ENCODE results near the gene USP47.

Gene USP47

GRCh38 chr11:11968511-11969280 is 126.9 kb downstream of the USP47 start:
- DNase-seq, result peak; percentile 79

GRCh38 chr11:11969380-11970215 is 127.8 kb downstream of the USP47 start:
- no peak for DNase-seq

- no peak for DNase-seq
These were observed 128.8 kb downstream of the USP47 start for GRCh38 chr11:11970556-11970955.

GRCh38 chr11:11971906-11972547 is 130.3 kb downstream of the USP47 start:
- DNase-seq, result peak; percentile 85

- DNase-seq, result no peak
These were observed 131.1 kb downstream of the USP47 start for GRCh38 chr11:11972730-11973341.

- DNase-seq, result no peak
These were observed 131.6 kb downstream of the USP47 start for GRCh38 chr11:11973361-11973800.

DNA sequence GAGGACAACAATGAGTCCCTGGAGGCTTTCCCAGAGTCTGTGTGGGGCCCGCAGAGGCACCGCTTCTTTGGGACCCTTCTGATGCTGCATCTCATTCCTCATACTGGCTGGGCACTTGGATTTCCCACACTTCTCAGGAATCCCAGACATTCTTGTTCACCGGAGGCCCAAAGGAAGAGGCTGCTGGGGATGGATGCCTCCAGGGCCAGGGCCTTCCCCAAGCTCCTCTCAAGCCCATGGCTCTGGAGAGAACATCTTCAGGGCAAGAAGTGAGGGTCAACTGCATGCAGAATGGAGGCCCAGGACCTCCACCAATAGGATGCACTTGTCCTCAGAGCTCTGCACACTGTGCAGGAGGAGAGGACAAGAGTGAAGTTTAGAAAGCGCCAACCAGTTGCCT is 132.1 kb downstream of the USP47 start:
- DNase-seq, result no peak

DNA sequence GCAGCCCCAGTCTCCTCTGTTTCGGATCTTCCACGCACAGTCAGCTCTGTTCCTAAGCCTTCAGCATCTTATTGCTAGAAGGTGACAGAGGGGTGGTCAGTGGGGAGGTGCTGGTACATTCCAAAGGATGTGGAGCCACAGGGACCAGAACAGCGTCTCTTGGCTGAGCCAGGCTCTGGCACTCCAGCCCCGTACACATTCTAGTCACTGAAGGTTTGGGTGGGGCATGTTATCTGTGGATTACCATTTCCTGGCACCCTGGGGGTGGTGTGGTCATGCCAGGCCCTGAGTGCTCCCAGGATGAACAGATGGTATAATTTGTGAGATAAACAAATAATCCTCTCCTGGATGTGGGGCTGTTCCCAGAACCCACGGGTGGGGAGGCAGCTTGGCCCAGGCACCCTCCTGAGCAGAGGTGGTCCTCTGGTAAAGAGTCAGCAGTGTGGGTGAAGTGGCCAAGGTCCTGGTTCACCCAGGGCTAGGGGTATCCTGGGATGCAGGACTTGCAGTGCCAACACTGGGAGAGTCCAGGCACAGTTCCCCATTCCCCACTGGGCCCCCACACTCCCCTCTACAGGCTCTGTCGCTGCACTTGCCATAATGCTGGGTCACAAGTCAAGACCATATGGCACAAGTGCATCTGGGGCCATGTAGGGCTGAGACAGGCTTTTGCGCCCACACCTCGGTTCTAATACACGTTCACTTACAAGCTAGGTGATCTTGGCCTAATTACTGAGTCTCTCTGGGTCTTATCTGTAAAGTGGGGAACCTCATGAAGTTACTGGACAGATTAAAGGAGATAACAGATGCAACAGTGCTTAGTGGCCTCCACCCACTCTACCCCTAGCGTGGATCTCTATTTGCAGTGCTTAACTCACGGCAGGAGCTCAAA is 133.7 kb downstream of the USP47 start:
- DNase-seq, result peak; percentile 98

DNA sequence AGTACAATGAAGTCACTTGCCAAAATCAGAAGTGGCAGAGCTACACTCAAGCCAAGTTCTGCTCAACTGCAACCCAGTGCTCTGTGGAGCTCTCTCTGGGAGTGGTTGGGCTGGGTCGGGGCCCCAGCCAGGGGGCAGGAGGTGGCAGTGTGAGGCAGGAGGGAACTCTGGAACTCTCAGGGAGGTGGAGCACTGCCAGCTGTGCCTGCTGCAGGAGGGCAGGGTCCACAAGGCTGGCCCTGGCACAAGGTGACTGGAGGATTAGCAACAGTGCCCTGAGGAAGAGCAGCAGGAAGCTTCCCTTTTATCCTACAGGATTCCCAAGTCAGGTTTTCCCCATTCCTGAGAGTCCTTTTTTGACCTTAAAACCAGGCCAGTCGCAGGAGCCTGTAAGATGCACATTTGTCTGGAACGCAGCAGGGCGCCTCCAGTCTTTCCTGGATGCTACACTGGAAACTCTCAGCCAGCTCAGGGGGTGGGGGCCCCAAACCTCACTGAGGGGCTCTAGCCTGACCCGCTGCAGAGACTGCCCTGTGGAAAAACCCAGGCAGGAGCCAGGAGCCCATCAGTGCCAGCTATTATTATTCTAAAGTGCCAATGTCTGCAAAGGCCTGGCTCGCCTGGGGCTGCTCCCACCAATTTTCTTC is 134.8 kb downstream of the USP47 start:
- peak; percentile 67 for DNase-seq

- DNase-seq, result peak; percentile 37
These were observed 135.6 kb downstream of the USP47 start for GRCh38 chr11:11977206-11977938.

GRCh38 chr11:11978098-11978637 is 136.4 kb downstream of the USP47 start:
- DNase-seq, result no peak

- peak; percentile 98 for DNase-seq
These were observed 137.2 kb downstream of the USP47 start for GRCh38 chr11:11978792-11979487.

- peak; percentile 27 for DNase-seq
These were observed 137.8 kb downstream of the USP47 start for GRCh38 chr11:11979488-11980117.

DNA sequence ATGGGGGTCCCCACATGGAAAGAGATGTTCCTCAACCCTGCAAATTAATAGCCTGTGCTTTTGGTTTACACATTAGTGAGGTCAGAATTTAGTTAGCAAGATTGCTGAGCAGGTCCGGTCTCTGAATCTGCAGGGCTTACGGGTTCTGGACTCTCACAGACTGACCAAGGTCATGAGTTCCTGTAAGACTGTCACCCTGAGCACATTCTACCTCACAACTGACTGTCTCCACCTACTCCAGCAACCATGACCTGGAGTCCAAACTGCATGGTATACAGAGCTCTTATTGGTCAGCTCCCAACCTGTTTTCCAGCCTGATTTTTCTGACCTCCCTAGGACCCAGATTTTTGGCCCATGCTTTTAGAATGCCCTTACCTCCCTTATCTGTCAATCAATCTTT is 138.4 kb downstream of the USP47 start:
- DNase-seq, result no peak

DNA sequence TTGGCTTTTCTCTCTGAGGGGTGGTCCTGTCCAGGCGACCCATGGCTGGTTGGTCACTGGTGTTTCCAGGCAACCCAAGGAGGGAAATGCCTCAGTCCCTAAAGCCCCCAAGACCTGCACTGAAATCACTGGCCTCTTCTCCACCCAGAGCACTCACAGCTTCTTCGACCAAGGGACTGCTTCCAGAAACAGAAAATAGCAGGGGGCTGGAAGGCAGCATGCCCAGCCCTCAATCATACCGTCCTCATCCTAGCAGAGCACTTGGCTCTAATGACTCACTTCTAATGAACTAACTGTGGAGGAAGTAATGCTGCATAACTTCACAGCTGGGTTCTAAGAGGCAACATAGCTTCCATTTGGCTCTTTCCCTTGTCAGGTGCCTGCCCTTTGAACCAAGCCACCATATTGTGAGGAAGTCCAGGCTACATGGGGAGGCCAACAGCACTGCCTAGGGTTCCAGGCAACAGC is 139.1 kb downstream of the USP47 start:
- DNase-seq, result no peak

GRCh38 chr11:11981364-11981763 is 139.6 kb downstream of the USP47 start:
- DNase-seq, result peak; percentile 48

- no peak for DNase-seq
These were observed 140.1 kb downstream of the USP47 start for GRCh38 chr11:11981840-11982239.

GRCh38 chr11:11982461-11982860 is 140.7 kb downstream of the USP47 start:
- DNase-seq, result no peak

- no peak for DNase-seq
These were observed 141.2 kb downstream of the USP47 start for GRCh38 chr11:11982975-11983374.
